GM11168 (cell line): ENCODE measurements around the gene GPR132.

Experiments used
- in situ Hi-C: fragments of 300-500 bp; cut with MboI; formaldehyde crosslinking; loops from one replicate; pipeline ENCODE4 v1.12.0; 2022; ENCODE audit warnings: low sequenced_read_pairs; ENCODE audit not compliant: unreplicated experiment

The GPR132 gene

GRCh38 chr14:105026802-105027563 lies 38.2 kb downstream of the GPR132 start:
- in situ Hi-C loops = no loop called here

DNA sequence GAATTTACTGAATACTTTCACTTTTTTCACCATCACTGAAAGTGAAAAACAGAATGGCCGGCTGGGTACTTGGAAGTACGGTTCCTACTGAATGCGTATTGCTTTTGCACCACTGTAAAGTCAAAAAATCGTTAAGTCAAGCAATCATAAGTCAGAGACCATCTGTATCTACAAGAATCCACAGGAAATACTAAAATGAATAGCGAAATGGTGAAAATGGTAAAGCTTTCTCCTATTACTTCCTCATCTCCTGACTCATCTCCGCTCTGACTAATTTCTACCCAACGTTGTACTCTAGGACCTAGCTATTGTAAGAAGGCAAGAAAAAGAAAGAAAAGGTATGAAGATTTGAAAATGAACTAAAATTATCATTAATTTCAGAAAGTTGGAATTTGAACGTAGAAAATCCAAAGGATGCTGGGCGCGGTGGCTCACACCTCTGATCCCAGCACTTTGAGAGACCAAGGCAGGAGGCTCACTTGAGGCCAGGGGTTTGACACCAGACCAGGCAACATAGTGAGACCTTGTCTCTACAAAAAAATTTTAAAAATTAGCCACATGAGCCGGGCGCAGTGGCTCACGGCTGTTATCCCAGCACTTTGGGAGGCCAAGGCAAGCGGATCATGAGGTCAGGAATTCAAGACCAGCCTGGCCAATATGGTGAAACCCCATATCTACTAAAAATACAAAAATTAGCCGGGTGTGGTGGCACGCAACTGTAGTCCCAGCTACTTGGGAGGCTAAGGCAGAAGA lies 39.0 kb downstream of the GPR132 start:
- in situ Hi-C loops = no loop called here

DNA sequence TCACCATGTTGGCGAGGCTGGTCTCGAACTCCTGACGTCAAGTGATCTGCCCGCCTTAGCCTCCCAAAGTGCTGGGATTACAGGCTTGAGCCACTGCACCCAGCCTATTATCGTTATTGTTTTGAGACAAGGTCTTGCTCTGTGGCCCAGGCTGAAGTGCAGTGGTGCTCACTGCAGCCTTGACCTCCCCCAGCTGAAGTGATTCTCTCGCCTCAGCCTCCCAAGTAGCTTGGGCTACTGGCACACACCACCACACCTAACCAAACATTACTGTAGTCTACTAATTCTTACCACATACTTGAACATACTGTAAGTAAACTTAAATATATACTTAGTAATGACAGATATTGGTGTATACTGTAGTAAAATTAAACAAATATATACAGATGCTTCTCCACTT lies 39.8 kb downstream of the GPR132 start:
- in situ Hi-C loops = no loop called here

GRCh38 chr14:105023791-105024480 lies 41.3 kb downstream of the GPR132 start:
- in situ Hi-C loops = no loop called here

GRCh38 chr14:105023144-105023543 lies 42.1 kb downstream of the GPR132 start:
- in situ Hi-C loops = no loop called here

GRCh38 chr14:105022276-105022670 lies 43.0 kb downstream of the GPR132 start:
- in situ Hi-C loops = no loop called here

- in situ Hi-C loops = no loop called here
Observed at GRCh38 chr14:105021656-105022275, 43.5 kb downstream of the GPR132 start.

DNA sequence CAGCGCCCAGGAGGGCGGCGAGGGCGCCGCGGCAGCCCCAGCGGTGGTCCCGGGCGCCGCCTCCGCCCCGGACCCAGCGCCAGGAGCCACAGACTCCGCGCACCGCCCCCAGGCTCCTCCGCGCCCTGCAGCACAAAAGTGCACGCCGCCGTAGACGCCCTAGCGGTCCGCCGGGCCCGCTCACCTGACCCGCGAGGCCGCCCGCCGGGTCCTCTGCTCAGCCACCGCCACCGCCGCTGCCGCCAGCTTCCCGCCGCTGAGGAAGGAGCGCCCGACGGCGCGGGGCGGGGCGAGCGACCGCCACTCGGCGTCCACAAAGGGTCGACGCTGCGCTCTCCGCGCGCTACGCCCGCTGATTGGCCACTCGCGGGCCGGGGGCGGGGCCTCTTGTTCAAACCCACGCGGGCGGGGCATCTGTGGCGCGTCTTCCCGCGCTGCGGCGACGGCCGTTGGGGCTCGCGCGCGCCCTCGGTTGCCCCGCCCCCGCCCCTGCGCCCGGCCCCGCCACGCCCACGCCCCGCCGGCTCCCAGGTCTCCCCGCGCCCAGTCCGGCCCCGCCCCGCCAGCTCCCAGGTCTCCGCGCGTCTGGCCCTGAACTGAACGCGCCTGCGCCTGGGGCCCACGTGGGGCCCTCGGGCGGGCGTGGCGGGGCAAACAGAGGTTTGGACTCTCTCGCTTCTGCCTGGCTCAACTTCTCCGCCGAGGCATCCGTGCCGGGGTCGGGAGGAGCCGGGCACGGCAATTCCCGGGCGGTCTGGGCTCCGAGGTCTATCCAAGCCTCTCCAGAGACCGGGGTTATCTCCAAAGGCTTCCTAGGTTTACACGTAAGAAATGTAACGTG lies 44.2 kb downstream of the GPR132 start, which contains the start of gene CDCA4:
TSS of gene CDCA4 (minus strand) at position 269 of the 841 bp plus-strand sequence. CDS start 9,154 bp downstream, outside the sequence.
- in situ Hi-C loops = no loop called here

DNA sequence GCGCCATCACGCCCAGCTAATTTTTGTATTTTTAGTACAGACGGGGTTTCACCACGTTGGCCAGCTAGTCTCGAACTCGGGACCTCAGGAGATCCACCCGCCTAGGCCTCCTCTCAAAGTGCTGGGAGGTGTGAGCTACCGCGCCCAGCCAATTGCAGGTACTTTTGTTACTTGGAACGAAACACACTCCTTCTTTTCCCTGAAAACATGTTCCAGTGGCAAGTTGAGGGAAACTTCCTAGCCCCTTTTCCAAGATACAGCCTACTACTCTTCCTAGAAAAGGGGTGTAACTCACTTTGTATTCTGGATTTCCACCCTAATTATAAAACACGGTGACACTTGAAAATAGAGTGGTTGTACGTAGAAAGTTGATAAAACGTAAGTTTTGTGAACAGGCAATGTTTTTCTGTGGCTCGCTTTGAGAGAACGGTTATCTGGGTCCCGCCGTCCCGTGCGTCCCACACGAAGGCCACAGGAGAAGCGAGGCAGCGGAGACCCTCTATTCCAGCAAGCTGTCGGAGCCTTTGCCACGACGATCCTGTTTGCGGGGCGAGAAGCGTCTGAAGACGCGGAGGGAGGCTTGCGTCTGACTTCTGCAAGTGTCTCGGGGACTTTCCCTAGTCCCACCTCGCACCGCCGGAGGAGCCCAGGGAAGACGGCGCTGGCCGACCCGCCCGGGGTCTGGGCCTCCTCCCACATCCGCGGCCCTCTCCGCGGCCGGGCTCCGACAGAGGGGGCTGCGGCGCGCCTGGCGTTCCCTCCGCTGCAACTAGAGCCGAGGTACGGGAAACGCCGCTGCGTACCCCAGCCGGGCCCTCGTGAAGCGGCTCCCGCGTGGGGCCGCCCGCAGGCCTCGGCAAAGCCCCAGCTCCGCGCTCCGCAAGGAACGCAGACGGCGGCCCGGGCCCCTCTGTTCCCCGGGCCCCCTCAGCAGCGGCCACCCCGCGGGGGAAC lies 45.1 kb downstream of the GPR132 start:
- in situ Hi-C loops = no loop called here

DNA sequence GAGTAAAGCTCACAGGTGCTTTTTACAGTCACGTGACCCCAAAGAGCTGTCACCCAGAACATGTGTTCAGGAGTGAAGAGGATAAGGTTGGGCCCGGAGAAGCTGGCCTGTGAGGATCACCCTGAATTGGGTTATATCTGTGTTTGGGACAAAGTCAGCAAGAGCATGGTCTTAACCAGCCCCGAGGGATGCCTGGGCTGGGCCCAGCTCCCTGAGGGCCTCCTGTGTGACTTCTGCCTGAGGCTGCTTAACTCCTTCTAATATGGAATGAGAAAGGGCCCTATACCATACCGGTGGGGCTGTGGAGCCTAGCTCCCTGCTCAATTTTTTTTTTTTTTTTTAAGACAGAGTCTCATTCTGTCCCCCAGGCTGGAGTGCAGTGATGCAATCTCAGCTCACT lies 46.8 kb downstream of the GPR132 start:
- in situ Hi-C loops = no loop called here

- in situ Hi-C loops = no loop called here
Observed at GRCh38 chr14:105015905-105016304, 49.3 kb downstream of the GPR132 start.

DNA sequence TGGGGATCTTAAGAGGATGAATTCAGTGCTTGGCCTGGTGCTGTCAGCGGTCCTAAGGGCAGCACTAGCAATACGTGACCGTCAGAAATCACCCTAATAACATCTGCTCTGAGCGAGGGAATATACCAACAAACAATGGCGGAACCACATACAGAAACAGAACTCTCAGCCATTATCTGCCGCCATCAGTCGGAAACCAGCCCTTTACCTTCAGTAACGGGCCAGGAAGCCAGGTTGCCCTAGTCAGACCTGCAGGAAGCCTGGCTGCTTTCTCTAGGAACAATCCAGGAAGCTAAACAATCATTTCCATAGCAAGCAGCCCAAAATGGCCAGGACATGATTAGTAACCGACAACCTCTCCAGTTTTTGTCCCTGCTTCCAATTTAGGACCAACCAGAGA lies 50.0 kb downstream of the GPR132 start:
- in situ Hi-C loops = no loop called here

DNA sequence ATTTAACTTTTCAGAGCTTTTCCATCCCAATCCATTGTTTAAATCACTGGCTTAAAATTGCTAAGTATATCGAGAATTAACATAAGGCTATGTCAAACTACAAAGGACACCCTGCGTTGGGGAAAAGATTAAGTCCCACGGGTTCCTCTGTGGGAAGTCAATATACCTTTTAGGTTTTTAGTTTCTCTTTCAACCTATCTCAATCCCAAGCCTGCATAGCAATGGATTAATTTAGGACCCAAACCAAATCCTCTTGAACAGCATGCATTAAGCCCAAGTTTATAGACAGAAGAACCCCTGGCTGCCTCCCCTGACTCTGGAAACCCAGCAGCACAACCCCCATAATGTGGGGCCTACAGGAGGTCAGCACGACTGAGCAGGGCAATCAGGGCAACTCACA lies 50.6 kb downstream of the GPR132 start:
- in situ Hi-C loops = no loop called here

DNA sequence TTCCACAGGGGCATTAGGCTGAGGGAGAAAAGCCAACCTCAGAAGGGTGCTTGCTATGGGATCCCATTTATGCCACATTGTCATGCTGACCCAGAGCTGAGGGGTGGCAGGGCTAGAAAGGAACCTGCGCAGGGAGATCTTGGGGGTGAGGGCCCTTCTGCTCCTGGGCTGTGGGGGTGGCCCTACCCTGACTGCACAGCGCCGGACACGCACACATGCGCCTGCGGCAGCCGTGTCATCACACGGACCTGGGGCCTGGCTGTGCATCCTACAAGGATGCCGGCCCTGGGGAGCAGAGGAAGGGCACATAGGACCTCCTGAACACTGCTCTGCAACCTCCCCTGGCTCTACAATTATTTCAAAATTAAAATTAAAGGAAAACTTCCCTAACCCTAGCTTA lies 51.2 kb downstream of the GPR132 start:
- in situ Hi-C loops = no loop called here

- in situ Hi-C loops = no loop called here
Observed at GRCh38 chr14:105013150-105013785, 52.0 kb downstream of the GPR132 start.

- in situ Hi-C loops = no loop called here
Observed at GRCh38 chr14:105012171-105012985, 52.9 kb downstream of the GPR132 start.

- in situ Hi-C loops = no loop called here
Observed at GRCh38 chr14:105011312-105011990, 53.8 kb downstream of the GPR132 start.
